ENCODE measurements around the gene ASB1.
A peak's percentile ranks its signal among the peaks of the same experiment; 100 is the strongest.
"Not testable (repeated sequence)": the region's sequence is repeated elsewhere in the genome, so short reads cannot be mapped to it uniquely, and the experiment has no call there.

Gene ASB1

DNA sequence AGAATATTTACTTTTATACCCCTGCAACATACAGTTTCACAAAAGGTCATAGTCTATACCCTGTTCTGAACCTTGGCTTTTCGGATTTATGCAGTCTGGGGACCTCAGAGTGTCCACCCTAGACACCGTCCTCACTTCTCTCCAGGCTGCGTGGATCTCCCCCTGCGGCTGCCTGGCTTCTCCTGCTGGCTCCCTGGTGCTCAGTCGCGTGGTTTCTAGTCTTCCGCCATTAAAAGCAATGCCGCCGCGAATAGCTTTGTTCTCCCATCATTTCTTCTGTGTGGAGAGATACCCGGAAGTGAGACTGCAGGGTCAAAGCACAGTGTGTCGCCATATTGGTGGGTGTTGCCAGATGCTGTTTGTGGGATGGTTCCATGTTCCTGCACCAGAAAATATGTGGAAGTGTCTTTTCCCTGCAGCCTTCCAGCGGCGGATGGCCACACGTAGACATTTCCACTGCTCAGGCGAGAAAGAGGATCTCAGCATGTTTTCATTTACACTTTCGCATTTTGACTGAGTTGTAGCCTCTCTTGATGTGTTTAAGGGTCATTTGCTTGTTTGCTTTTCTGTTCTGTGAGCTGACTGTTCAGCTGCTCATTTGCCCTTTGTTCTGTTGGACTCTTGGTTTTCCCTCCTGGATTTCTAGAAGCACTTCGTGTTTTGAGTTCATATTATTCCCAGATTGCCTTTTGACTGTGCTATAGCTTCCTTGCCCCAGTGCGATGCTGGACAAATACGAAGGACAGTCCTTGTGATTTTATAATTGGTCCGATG lies 22.9 kb upstream of the ASB1 start:
- no peak for DNase-seq (ENCODE audit: low read depth)
- H3K4me3 ChIP-seq (ENCODE audit: low read depth, low read length) = no peak overlapping the region
- TF ChIP-seq, protein P1, sequence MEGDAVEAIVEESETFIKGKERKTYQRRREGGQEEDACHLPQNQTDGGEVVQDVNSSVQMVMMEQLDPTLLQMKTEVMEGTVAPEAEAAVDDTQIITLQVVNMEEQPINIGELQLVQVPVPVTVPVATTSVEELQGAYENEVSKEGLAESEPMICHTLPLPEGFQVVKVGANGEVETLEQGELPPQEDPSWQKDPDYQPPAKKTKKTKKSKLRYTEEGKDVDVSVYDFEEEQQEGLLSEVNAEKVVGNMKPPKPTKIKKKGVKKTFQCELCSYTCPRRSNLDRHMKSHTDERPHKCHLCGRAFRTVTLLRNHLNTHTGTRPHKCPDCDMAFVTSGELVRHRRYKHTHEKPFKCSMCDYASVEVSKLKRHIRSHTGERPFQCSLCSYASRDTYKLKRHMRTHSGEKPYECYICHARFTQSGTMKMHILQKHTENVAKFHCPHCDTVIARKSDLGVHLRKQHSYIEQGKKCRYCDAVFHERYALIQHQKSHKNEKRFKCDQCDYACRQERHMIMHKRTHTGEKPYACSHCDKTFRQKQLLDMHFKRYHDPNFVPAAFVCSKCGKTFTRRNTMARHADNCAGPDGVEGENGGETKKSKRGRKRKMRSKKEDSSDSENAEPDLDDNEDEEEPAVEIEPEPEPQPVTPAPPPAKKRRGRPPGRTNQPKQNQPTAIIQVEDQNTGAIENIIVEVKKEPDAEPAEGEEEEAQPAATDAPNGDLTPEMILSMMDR (conservative IDR thresholded peaks at IDR 0.05; ENCODE audit: low read depth, low read length) = no peak

DNA sequence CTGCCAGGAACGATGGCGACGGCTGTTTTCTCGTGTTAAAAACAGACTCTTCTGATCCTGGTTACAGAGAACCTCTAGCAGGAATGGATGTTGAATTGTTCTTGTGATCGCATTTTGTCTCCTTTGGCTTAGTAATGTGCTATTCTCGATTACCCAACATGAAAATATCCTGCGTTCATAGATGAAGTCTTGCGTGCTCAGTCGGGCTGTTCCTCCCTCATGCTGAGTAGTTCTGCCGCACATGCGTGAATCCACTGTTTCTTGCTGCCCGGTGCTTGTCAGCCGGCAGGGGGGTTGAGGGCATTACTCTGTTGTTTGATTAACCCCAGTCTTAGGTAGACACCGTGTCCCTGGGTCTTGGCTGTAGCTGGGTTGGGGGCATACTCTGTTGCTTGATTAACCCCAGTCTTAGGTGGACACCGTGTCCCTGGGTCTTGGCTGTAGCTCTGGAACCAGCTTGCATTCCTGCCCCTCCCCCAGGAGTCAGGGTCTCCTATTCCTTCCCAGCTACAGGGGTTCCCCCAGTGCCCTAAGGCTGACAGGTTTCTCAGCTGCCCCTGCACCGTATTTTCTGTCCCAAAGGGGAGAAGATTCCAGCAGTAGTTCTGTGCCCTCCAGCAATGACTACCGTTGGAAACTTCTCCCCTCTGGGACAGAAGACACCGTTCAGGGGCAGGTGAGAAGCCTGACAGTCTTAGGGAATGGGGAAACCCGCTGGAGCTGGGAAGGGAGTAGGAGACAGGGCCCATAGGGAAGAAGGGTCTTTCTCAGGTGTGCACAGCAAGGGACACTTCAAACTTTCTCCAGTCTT lies 22.1 kb upstream of the ASB1 start:
- TF ChIP-seq, protein P1 (conservative IDR thresholded peaks at IDR 0.05; ENCODE audit: low read depth, low read length) = peak; percentile 29
- peak; percentile 70 for DNase-seq (ENCODE audit: low read depth)
- H3K4me3 ChIP-seq (ENCODE audit: low read depth, low read length) = peak overlapping the region; percentile 15

DNA sequence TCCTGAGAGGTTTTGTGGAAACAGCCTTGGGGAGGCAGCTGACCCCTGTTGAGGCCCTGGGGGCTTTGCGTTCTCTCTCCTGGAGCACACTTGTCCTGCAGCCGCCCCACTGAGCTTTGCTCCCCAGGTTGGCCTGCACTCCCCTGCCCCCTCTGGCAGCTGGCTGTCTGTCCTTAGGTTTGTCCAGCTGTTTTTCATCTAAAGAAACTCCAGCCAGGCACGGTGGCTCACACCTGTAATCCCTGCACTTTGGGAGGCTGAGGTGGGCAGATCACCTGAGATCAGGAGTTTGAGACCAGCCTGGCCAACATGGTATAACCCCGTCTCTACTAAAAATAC lies 21.5 kb upstream of the ASB1 start:
- H3K4me3 ChIP-seq (ENCODE audit: low read depth, low read length); DNase-seq (ENCODE audit: low read depth): not testable (repeated sequence)

DNA sequence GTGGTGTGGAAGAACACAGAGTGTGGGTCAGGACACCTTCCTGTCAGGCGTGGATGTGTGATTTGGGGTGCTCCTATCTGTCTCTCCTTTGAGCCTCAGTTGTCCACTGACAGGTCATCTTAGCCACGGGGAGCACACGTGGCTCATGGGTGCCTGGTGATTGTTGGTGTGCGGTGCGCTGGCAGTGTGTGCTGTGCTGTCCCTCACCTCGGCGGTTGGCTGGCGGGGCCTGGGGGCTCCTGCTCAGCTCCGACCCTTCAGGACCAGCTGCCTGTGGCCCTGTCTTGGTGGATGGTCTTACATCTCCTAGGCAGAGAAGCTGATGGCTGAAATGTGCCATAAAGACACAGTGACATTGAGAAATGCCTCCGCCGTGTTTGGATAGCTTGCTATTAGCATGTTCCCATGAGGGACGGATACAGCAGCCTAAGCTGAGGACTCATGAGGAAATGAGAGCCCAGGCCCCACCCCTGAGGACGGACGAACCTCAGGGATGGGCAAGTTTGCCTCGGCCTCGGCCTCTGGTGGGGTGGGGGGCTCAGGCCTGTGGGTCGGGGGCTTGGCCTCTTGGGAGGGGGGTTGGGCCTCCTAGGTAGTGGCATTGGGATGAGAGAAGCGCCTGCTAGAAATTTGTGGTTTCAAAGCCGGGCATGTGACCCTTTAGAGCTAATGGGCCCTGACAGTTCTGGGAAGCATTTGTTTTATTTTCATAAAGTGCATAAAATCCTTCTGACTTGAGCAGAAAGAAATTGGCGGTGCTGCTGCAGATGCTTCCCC lies 20.3 kb upstream of the ASB1 start:
- DNase-seq (ENCODE audit: low read depth) = no peak
- H3K4me3 ChIP-seq (ENCODE audit: low read depth, low read length) = no peak overlapping the region
- TF ChIP-seq, protein P1 (conservative IDR thresholded peaks at IDR 0.05; ENCODE audit: low read depth, low read length) = no peak

DNA sequence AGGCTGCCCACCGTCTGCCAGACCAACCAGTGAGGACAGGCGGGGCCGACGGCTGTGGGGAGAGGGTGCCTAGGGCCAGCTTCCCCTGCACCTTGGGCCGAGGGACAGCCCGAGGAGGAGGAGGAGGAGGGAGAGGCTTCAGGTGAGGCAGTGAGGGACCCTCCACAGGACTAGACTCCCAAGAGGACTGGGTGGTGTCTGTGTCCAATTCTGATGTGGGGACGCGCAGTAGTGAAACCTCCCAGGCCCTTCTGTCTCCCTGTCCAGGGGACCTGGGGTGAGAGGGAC lies 19.8 kb upstream of the ASB1 start:
- H3K4me3 ChIP-seq (ENCODE audit: low read depth, low read length) = no peak overlapping the region
- TF ChIP-seq, protein P1 (conservative IDR thresholded peaks at IDR 0.05; ENCODE audit: low read depth, low read length) = no peak

DNA sequence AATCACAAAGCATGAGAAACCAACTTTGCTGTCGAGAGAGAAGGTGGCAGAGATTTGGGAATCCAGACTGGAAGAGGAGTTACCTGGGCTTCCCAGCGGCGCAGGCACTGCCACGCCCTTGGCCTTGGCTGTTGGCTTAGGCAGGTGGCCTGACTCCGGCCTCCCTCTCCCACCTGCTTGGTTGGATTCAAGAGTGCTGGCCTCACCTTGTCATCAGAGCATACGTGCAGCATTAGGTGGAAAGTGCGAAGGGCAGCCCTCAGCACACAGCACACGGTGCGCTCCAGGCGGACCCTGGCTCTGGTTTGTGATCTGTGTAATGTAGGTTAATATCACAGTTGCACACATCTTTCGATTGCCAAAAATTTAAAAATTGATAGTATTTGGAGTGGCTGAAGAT lies 19.2 kb upstream of the ASB1 start:
- TF ChIP-seq, protein P1 (conservative IDR thresholded peaks at IDR 0.05; ENCODE audit: low read depth, low read length) = no peak
- no peak overlapping the region for H3K4me3 ChIP-seq (ENCODE audit: low read depth, low read length)
- DNase-seq (ENCODE audit: low read depth) = no peak

More for the DNA sequence above, 19.8 kb upstream of the ASB1 start:
- DNase-seq (ENCODE audit: low read depth) = no peak

DNA sequence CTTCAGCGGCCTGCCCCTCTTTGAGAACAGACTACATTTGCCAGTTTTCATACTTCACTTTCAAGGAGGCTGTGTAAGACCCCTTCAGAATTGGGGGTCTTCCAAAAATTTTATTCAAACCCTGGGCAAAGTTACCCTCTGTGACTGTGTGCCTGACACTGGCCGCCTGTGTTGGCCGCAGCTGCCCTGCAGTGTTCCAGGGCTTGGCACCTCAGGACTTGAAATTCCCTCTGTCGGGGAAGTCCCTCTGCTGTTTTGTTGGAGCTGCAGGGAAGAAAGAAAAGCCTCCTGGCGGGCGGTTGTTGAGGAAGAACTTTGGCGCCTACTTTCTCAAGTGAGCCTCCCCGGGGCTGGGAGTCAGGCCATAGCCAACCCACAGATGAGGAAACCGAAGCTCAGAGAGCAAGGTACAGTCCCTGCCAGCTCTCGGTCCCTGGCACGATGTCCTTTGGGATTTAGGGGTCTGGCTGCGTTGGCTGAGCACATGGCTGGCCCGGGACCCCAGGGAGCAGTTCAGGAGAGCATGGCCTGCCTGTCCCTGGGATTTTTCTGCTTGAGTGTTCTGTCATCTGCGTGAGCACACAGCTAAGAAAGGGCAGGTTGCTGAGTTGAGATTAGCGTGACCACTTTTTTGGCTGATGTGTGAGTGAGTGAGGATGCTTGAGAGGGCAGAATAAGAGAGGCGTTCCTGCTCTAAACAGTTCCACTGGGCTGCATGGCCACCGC lies 17.9 kb upstream of the ASB1 start:
- TF ChIP-seq, protein P1 (conservative IDR thresholded peaks at IDR 0.05; ENCODE audit: low read depth, low read length) = no peak
- DNase-seq (ENCODE audit: low read depth) = no peak
- no peak overlapping the region for H3K4me3 ChIP-seq (ENCODE audit: low read depth, low read length)

Data from choroid plexus epithelial cell (primary cell).